Ureter (tissue), 1 donor: ENCODE measurements around the gene VTI1B. TPM values are rescaled to one million over a fixed set of nuclear protein-coding genes. Genes with fewer than 3 reads are reported as not detected.
"Not testable (repeated sequence)": the region's sequence is repeated elsewhere in the genome, so short reads cannot be mapped to it uniquely, and the experiment has no call there.

Experiments used
- DNase-seq: peaks from one replicate; pipeline ENCODE4 v3.0.0-alpha.2; 2020; ENCODE audit warnings: low spot score
- total RNA-seq: library from RNA; stranded (reverse); gene quantifications from one replicate; pipeline ENCODE4 v1.2.4, GENCODE V29; 2023
- donor health status: DM: yes; HTN: yes; CAD: no.

The VTI1B gene
- total RNA-seq, 1 donor from 2014 or later = 108 TPM

DNA sequence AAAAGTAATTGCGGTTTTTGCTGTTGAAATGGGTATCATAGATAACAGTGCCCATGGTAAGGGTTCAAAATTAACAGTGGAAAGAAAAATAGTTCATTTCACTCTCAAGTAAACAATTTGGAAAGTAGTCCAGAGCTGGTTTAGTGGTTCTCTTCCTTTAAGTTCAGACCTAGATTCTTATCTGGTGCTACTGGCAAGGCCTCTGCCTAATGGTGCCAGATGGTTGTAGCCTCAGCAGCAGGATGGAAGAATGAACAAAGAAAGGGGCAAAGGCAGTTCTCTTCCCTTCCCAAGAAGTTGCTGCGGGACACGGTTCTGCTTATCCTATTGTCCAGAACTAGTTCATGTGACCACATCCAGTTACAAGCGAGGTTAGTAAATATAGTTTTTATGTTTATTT, 44.2 kb downstream of the VTI1B start:
- no peak for DNase-seq

DNA sequence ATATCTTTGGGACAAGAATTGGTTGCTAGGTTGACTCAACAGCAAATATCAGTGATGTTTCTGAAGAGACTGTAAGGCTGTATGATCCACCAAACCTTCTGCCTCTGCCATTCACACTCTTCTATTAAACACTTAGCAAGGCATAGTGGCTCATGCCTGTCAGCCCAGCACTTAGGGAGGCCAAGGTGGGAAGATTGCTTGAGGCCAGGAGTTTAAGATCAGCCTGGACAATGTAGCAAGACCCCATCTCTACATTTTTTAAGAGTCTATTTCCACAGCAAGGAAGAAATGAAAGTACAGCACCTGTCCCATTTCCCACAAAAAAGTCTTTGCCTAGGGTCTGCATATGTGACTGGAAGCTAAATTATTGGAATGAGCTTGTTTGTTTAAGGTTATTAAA, 46.9 kb downstream of the VTI1B start:
- no peak for DNase-seq

DNA sequence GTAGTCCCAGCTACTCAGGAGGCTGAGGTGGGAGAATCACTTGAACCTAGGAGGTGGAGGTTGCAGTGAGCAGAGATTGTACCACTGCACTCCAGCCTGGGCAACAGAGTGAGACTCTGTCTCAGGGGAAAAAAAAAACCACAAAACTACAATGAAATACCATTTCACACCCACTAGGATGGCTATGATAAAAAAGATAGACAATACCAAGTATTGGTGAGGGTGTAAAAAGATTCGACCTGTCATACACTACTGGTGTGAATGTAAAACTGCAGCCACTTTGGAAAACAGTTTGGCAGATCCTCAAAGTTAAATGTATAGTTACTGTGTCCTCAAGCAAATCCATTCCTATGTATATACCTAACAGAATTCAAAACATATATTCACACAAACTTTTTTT, 48.3 kb downstream of the VTI1B start:
- not testable (repeated sequence) for DNase-seq

DNA sequence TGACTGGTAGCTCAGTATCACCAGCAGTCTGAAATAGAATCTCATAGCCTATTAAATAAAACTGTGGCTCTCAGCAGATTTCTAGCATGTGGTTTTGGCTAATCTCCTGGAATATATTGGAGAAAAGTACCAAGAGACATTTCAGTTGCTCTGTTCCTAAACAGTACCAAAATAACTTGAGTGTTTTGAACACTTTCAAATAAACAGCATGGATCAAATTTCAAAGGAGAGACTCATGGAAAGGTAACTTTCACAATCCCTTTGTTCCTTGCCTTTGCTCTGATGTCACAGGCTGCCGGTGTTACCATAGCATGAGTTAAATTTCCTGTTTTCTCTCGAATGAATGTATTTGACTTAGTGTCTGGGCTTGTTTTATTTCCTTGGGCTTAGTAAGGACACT, 51.3 kb downstream of the VTI1B start:
- DNase-seq = peak; percentile 49

DNA sequence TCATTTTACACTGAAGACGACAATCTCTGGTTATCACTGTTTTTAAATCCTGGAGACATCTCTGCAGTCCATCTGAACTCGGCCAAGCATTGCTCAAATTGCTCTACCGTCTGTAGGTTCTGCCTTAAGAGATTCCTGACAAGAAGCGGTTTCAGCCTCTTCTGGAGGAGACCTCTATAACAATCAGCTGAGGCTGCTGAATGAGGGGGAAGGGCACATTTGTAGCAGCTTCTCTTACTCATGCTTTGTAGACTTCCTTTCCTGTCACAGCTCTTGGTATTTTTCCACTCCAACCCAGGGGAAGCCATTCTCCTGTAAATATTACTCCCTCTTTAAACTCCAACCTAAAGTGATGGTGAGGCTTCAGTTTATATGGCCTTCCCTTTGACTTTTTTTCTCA, 51.8 kb downstream of the VTI1B start:
- DNase-seq = peak; percentile 51

DNA sequence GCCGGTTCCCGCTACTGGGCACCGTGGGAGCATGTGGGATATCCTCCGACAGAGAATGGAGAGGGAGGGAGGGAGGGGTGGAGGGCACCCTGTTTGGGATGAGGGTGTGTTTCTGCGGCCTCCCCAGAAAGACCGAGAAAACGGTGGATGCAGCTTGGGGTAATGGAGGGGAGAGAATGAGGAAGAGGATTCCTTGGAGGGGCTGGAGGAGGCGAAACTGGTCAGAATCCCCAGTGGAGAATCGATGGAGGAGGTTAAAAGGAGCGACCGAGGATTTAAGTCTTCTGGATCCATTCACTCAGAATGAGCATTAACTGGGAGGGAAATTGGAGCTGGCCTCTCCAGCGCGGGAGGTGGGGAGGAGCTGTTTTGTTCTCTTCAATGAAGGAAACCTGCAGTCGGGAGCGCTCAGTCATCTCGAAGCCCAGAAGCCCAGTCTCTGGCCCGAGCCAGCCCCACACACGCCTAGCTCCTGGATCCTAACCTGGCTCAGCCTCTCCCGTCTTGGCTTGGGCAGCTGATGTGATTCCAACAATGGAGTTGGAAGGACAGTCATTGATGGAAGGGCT, 54.1 kb downstream of the VTI1B start:
- DNase-seq = peak; percentile 45

DNA sequence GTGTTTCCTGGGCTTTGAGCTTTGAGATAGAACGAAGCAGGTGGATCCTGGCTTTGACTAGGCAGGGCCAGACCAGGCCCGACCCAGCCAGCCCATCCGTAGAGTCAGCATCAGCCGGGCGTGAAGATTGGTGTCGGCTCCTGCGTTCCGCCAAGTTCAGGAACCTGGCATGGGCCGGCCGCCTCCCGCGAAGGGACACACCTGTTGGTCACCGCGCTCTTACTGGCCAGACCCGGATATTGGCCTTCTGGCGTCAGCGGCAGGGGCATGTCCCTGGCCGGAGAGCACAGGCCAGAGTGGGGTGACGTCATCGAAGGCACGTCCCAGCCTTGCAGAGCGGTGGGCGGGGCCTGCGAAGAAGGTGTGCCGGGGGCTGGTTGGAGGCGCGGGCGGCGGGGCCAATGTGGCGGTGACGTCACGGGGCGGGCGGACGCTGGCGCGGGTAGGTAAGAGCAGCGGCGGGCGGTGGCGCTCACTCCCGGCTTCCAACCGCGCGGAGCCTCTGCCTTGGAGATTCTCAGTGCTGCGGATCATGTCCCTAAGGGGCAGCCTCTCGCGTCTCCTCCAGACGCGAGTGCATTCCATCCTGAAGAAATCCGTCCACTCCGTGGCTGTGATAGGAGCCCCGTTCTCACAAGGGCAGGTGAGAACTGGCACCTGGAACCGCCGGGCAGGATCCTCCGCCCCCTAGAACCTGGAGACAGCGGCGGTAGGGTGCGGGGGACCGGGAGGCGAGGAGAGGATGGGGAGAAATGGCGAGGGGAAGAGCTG, 54.8 kb downstream of the VTI1B start, which contains the start of gene ARG2:
ARG2 (plus strand) TSS at position 475 of the 771 bp plus-strand sequence; CDS start at position 533, 58 bp downstream.
- DNase-seq = peak; percentile 97

DNA sequence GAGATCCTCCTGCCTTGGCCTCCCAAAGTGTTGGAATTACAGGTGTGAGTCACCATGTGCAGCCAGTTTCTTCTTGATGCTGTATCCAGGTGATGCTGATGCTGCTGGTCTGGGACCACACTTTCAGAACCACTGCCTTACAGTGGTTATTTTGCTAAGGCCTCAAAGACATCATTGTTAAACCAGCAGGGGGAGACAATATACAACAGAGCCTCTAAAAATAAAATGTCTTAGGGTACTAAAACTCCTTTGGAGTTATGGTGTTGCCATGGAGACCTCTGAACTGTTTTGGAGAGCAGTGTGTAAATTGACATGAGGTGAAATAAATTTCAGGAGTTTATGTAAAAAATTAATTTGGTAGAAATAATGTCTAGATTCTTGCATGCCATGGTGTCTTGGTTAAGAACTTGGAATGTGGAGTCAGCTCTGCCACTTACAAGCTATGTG, 55.8 kb downstream of the VTI1B start:
- no peak for DNase-seq

DNA sequence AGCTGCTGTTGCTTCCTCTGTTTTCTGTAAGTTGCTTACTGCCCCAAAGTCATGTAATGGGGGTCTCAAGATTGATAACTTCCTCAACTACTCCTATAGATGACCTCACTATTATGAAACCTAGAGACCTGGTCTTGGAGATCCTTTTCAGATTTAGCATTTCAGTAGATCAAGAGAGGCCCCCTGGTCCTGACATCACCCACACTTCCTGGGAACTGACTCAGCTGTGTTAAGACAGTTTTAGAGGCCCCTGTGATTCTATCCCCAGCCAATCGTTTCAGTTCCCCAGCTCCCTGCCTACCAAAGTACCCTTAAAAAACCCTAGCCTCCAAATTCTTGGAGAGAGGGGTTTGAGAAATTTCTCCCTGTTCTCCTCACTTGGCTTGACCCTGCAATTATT, 63.9 kb downstream of the VTI1B start:
- DNase-seq = no peak

DNA sequence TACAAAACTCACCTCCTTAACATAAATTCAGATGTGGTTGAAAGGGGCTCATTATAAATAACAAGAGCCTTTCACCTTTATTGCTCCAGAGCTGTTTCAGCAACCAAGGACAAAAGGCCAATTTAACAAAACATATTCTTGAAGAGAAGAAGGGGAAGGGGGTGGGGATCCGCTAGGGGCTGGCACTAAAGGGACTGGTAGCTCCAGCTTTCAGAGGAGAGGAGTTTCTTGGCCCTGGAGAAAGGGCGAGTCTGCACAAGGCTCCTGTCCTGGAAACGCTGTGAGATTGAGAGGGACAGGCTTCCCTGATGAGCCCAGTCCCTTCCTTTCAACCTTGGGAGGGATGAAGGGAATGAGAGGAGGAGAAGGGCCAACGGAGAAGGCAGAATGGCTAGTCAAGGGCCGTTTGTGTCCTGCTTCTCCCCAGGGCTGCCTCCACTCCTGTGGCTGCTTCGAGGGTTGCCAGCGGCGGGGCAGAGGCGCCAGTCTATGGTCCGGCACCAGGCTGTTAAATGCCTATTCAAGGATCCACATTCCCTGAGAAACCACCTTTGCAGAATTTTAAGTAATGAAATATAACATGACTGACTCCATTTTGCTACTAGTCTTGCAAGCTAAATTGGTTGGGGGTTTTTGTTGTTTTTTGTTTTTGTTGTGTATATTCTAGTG, 64.7 kb downstream of the VTI1B start:
- DNase-seq = no peak

DNA sequence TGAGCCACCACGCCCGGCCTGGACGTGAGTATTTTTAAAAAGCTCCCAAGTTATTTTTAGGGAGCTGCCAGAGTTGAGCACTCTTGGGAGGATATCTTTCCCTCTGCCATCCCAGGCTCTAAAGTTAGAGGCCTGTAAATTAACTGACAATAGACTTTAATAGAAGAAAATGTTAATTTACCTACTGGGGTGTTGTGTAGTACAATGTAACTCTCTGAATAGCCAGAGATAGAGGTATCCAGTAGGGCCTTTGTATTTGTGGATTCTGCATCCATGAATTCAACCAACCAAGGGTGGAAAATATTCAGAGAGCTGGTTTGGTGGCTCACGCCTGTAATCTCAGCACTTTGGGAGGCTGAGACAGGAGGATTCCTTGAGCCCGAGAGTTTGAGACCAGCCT, 66.8 kb downstream of the VTI1B start:
- DNase-seq = no peak

DNA sequence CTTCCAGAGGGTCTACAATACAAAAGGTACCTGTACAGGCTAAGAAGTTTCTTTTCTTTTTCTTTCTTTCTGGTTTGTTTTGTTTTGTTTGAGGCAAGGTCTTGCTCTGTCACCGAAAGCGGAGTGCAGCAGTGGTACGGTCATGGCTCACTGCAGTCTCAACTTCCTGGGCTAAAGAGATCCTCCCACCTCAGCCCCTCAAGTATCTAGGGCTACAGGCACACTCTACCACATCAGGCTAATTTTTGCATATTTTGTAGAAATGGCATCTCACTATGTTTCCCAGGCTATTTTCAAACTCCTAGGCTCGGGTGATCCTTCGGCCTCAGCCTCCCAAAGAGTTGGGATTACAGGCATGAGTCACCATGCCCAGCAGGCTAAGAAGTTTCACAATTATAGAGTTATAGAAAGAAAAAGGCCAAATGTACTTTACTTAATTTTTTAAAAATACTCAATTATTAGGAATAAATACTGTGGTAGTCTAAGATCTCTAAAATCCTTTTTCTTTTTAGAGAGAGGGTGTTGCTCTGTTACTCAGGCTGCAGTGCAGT, 71.4 kb downstream of the VTI1B start:
- no peak for DNase-seq

DNA sequence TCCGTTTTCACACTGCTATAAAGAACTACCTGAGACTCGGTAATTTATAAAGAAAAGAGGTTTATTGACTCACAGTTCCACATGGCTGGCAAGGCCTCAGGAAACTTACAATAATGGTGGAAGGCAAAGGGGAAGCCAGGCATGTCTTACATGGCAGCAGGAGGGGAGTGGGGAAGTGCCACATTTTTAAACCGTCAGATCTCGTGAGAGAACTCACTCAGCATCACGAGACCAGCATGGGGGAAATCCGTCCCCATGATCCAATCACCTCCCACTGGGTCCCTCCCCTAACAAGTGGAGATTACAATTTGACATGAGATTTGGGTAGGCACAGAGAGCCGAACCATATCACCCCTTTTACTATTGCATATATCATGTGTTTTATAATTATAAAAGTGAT, 72.4 kb downstream of the VTI1B start:
- no peak for DNase-seq

DNA sequence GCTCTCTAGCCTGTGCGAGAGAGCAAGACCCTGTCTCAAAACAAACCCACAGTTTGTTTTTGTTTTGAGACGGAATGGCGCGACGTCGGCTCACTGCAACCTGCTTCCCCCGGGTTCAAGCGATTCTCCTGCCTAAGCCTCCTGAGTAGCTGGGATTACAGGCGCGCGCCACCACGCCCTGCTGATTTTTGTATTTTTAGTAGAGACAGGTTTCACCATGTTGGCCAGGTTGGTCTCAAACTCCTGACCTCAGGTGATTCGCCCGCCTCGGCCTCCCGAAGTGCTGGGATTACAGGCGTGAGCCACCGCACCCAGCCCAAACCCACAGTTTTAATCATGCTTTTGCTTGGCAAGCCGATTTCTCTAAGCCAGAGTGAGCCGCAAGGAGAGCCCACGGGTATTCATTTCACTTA, 73.9 kb downstream of the VTI1B start:
- not testable (repeated sequence) for DNase-seq

DNA sequence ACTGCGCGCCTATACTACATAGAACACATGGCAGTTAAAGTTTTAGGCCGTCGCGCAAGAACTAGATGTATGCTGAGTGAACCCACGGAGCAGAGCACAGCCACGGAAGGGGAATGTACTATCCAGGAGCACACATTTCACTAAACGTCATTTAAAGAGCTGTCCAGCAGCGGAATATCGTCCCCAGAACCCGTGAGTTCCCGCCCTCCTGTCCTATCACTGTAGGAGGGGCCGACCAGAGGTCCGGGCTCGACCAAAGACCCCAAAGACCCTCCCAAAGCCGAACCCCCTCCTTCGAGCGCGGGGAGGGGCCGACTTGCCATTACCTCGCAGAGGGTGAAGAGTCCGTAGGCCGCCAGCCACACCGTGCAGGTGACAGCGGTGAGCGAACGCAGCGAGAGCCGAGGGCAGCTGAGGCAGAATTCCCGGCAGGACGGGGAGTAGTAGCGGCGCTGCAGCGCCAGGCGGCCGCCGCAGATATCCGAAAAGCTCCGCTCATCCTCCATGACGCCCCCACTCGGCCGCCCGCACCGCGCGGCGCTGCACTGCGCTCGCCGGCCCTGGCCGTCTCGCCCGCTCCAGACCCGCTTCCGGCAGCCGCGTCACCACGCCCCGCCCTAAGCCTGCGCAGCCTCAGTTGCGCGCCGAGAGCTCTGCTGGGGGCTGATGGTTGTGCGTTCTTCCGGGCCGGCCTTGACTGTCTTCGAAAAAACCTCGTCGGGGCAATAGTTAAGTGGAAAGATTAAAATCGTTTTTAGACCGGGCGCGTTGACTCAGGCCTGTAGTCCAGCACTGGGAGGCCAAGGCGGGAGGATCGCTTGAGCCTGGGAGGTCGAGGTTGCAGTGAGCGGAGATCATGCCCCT, 74.5 kb downstream of the VTI1B start, which contains the start of gene PIGH:
PIGH (minus strand) TSS at position 571 of the 864 bp plus-strand sequence; CDS start at position 506, 65 bp downstream.
- DNase-seq = peak; percentile 93

Other genes starting within 250 kb of the VTI1B start
- gene TMEM229B, start 185.9 kb downstream of the VTI1B start, total RNA-seq = 24.7 TPM
- gene PLEKHH1, start 141.3 kb downstream of the VTI1B start, total RNA-seq = 46.3 TPM
- 29.8 TPM for gene PIGH, start 74.4 kb downstream of the VTI1B start, total RNA-seq
- 6.0 TPM for gene ARG2, start 54.7 kb downstream of the VTI1B start, total RNA-seq
- gene RDH11, start 21.1 kb upstream of the VTI1B start, total RNA-seq = 62.1 TPM
- 0.21 TPM for gene RDH12, start 27.3 kb upstream of the VTI1B start, total RNA-seq
- gene ZFYVE26, start 142.0 kb upstream of the VTI1B start, total RNA-seq = 33.7 TPM
- 36.6 TPM for gene RAD51B, start 145.1 kb upstream of the VTI1B start, total RNA-seq